CD4-positive, CD25-positive, alpha-beta regulatory T cell (primary cell): Measurements from ENCODE around the gene FBXO38. TPM values are rescaled to one million over a fixed set of nuclear protein-coding genes. Genes with fewer than 3 reads are reported as not detected.

Experiments used
- ATAC-seq, 2 donors: fragments of 150-1000 bp; cut with Tn5 transposase; one replicate each; pipeline ENCODE4 v1.10.0; 2021; ENCODE audit warnings: low read depth in 2 of 2, moderate number of reproducible peaks in 2 of 2, moderate library complexity in 1 of 2
- DNase-seq, 3 donors: peaks; one replicate each; pipeline versions ENCODE4 v3.0.0 to v3.0.0-alpha.2; 2012 to 2022; ENCODE audit warnings: mixed read lengths in 1 of 3
- H3K27ac ChIP-seq: one replicate; pipeline ENCODE4 v1.7.0; 2013; ENCODE audit warnings: mild to moderate bottlenecking, low read length; ENCODE audit not compliant: insufficient read depth, poor library complexity, severe bottlenecking
- H3K27me3 ChIP-seq: one replicate; pipeline ENCODE4 v1.7.0; 2013; ENCODE audit warnings: low read length; ENCODE audit not compliant: control insufficient read depth, insufficient read depth
- H3K36me3 ChIP-seq: one replicate; pipeline ENCODE4 v1.7.0; 2013; ENCODE audit warnings: mild to moderate bottlenecking, low read length, moderate library complexity; ENCODE audit not compliant: control insufficient read depth, insufficient read depth
- H3K4me1 ChIP-seq: 2 replicates; pipeline ENCODE4 v1.7.0; 2013; ENCODE audit warnings: mild to moderate bottlenecking, low read length; ENCODE audit not compliant: insufficient read depth, control insufficient read depth, poor library complexity, severe bottlenecking
- H3K4me3 ChIP-seq: one replicate; pipeline ENCODE4 v1.7.0; 2013; ENCODE audit warnings: low read depth, mild to moderate bottlenecking, low read length, moderate library complexity
- H3K9me3 ChIP-seq, 2 experiments: 1 replicate in 1 of 2; 2 replicates in 1 of 2; pipeline ENCODE4 v1.7.0; 2013; ENCODE audit warnings: low read length in 2 of 2, mild to moderate bottlenecking in 1 of 2, moderate library complexity in 1 of 2; ENCODE audit not compliant: control insufficient read depth in 2 of 2
- H3K27ac Mint-ChIP-seq, 3 donors: one replicate each; pipeline ENCODE4 v1.8.0; 2020 to 2022; ENCODE audit warnings: mild to moderate bottlenecking in 3 of 3, mixed read lengths in 3 of 3, moderate library complexity in 2 of 3
- H3K27me3 Mint-ChIP-seq: one replicate; pipeline ENCODE4 v1.8.0; 2022; ENCODE audit warnings: mild to moderate bottlenecking, mixed read lengths
- H3K36me3 Mint-ChIP-seq: one replicate; pipeline ENCODE4 v1.8.0; 2020; ENCODE audit warnings: mixed read lengths
- H3K4me1 Mint-ChIP-seq, 4 donors: one replicate each; pipeline ENCODE4 v1.8.0; 2020 to 2022; ENCODE audit warnings: mixed read lengths in 4 of 4, mild to moderate bottlenecking in 1 of 4
- H3K4me3 Mint-ChIP-seq, 4 donors: one replicate each; pipeline ENCODE4 v1.8.0; 2020 to 2022; ENCODE audit warnings: mild to moderate bottlenecking in 4 of 4, mixed read lengths in 4 of 4, moderate library complexity in 3 of 4
- H3K9me3 Mint-ChIP-seq, 7 donors: one replicate each; pipeline ENCODE4 v1.8.0; 2020 to 2022; ENCODE audit warnings: mixed read lengths in 7 of 7, mild to moderate bottlenecking in 3 of 7, moderate library complexity in 2 of 7
- polyA plus RNA-seq, 4 donors: library from polyadenylated mRNA; unstranded; fragments of 300-500 nt; fragmentation: Illumina TruSeq; gene quantifications; one replicate each; pipeline ENCODE4 v1.2.3, GENCODE V29; 2021
- total RNA-seq: library from RNA; stranded (reverse); gene quantifications from one replicate; pipeline ENCODE4 v1.2.3, GENCODE V29; 2022

The FBXO38 gene
- total and polyA plus RNA-seq, 5 donors from 2014 or later: 16.0 to 54.6 (median 20.4) TPM

DNA sequence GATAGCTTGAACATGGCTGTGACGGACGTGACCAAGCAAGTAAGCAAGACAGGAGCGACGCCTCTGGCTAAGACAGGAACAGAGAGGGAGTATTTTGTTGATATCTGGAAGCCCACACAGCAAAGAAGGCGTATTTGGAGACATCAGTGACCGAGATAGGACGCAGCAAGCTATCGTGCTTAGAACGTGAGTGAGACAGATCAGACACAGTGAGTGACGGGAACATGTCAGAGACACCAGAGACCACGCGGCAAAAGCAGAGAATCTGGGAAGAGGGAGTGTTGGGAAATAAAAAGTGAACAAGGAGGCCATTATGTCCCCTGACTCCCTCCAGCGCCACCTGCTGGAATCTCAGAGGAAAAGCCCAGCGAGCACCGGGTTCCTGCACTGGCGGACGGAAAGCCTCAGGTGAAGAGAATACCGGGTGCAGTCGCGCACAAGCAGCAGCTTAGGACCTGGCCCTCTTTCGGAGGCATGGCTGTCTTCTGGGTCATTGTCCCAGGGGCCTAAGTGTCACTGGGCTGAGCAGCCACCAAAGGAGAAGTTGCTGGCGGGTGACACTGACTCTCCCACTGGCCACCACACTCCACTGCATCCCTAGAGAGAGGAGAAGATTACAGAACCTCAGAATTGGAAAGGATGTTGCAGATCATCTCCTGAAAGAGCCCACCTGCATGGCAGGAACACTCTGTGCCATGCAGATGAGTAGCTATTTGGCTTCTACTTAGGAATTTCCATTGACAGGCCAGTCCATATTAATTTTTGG, 99.1 kb downstream of the FBXO38 start:
- Mint-ChIP-seq H3K36me3 (no peaks in the 10 kb centered on the region), H3K4me3 (no peak overlapping the region), H3K27ac (peak overlapping the region in 1 of 3 donors; percentile 64), H3K27me3 (peaks cover 16% of the 10 kb centered on the region), H3K4me1 (peaks cover 0 to 4% (median 0%) of the 10 kb centered on the region in 4 donors), H3K9me3 (no peaks in the 10 kb centered on the region)
- ATAC-seq (peak in 1 of 2 donors; percentile 35), DNase-seq (peak; percentile 5 to 53 (median 36))
- no peaks in the 10 kb centered on the region for H3K36me3 ChIP-seq
- H3K4me3 ChIP-seq: no peak overlapping the region
- H3K4me1 ChIP-seq: no peaks in the 10 kb centered on the region
- peaks cover 10% of the 10 kb centered on the region for H3K27me3 ChIP-seq
- no peaks in the 10 kb centered on the region for H3K9me3 ChIP-seq
- no peak overlapping the region for H3K27ac ChIP-seq

DNA sequence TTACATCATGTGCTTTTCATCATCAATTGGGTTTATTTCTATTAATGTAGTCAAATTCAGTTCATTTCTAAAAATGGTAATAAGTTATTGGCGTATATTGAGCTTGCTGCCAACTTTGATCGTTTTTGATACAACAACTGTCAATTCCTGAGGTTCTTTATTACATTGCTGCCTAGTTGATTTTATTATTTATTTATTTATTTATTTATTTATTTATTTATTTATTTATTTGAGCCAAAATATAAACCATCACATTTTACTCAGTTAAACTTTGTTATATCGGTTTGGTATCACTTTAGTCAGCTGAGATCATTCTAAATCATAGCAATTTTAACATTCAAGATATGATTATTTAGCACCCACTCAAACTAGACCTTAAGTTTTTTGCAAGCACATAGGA, 100.0 kb downstream of the FBXO38 start:
- DNase-seq (no peak), ATAC-seq (no peak)
- H3K27me3 Mint-ChIP-seq: peaks cover 16% of the 10 kb centered on the region
- Histone ChIP-seq H3K27ac (no peak overlapping the region), H3K4me3 (no peak overlapping the region), H3K36me3 (no peaks in the 10 kb centered on the region), H3K27me3 (peaks cover 9% of the 10 kb centered on the region), H3K4me1 (no peaks in the 10 kb centered on the region), H3K9me3 (no peaks in the 10 kb centered on the region)
- no peaks in the 10 kb centered on the region for H3K36me3 Mint-ChIP-seq
- no peaks in the 10 kb centered on the region for H3K9me3 Mint-ChIP-seq
- H3K4me3 Mint-ChIP-seq: no peak overlapping the region
- H3K27ac Mint-ChIP-seq: no peak overlapping the region
- H3K4me1 Mint-ChIP-seq: peaks cover 0 to 4% (median 0%) of the 10 kb centered on the region in 4 donors

DNA sequence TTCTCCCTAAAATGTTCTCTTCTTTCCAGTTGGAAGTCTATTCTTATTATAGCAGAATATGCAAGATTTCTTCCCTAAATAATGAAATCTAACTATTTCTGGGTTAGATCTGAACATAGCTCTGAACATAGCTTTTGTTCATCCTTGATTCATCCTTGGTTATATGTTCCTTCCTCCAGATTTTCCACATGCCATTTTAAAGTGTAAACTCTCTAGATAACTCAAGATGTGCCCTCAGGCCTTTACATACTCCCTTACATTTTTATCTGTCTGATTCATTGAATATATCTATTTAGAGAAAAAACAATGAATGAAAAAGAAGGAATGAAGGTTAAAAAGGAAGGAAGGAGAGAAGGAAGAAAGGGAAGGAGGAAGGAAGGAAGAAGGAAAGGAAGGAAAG, 100.9 kb downstream of the FBXO38 start:
- Histone ChIP-seq H3K27ac (no peak overlapping the region), H3K27me3 (peaks cover 7% of the 10 kb centered on the region), H3K4me1 (no peaks in the 10 kb centered on the region), H3K36me3 (no peaks in the 10 kb centered on the region), H3K4me3 (no peak overlapping the region), H3K9me3 (no peaks in the 10 kb centered on the region)
- Mint-ChIP-seq H3K27me3 (peaks cover 16% of the 10 kb centered on the region), H3K4me1 (peaks cover 0 to 4% (median 0%) of the 10 kb centered on the region in 4 donors), H3K4me3 (no peak overlapping the region), H3K27ac (no peak overlapping the region), H3K9me3 (no peaks in the 10 kb centered on the region), H3K36me3 (no peaks in the 10 kb centered on the region)
- DNase-seq: no peak
- no peak for ATAC-seq

DNA sequence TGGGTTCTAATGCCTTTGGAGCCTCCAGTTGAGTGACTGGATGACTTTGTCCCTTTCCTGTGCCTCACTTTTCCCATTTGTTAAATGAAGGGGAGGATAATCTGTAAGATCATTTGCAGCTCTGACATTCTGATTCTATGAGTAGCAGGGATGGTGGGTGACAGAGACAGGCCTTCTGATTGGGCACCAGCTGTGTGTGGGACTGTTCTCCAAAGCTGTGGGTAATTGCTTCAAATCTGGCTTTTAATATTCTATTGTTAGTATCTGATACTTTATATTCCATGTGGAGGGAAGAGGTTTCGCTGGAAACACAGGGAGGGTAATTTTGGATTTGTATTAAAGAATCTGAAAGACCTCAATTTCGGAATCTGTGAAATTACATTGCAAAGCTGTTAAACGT, 102.7 kb downstream of the FBXO38 start:
- Mint-ChIP-seq H3K4me1 (peaks cover 0 to 4% (median 0%) of the 10 kb centered on the region in 4 donors), H3K36me3 (no peaks in the 10 kb centered on the region), H3K4me3 (no peak overlapping the region), H3K27me3 (peaks cover 11% of the 10 kb centered on the region), H3K27ac (no peak overlapping the region), H3K9me3 (no peaks in the 10 kb centered on the region)
- Histone ChIP-seq H3K4me1 (no peaks in the 10 kb centered on the region), H3K36me3 (no peaks in the 10 kb centered on the region), H3K4me3 (no peak overlapping the region), H3K27me3 (peaks cover 8% of the 10 kb centered on the region), H3K27ac (no peak overlapping the region), H3K9me3 (no peaks in the 10 kb centered on the region)
- ATAC-seq: no peak
- DNase-seq: no peak

DNA sequence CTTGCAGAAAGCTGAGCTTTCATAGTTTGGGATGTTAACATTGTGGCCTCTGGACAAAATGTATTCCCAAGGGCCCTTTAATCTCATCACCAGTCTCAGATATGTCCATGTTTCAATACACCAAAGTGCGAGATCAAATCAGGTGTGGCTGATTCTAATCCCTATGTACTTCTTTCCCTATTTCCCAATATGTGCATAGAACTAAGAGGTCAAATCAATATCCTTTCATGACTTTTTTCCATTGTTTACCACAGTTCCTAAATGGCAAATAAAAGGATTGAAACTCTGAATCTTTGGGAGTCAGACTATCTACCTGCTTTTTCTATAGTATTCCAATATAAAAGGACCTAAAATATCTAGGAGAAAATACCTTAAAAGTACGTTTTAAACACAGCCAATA, 105.0 kb downstream of the FBXO38 start:
- DNase-seq (no peak), ATAC-seq (no peak)
- H3K27me3 Mint-ChIP-seq: peaks cover 4% of the 10 kb centered on the region
- no peaks in the 10 kb centered on the region for H3K9me3 Mint-ChIP-seq
- H3K4me3 Mint-ChIP-seq: no peak overlapping the region
- no peaks in the 10 kb centered on the region for H3K9me3 ChIP-seq
- H3K27ac Mint-ChIP-seq: no peak overlapping the region
- H3K4me1 ChIP-seq: no peaks in the 10 kb centered on the region
- H3K4me3 ChIP-seq: no peak overlapping the region
- no peaks in the 10 kb centered on the region for H3K36me3 Mint-ChIP-seq
- H3K27ac ChIP-seq: no peak overlapping the region
- no peaks in the 10 kb centered on the region for H3K4me1 Mint-ChIP-seq
- peaks cover 7% of the 10 kb centered on the region for H3K27me3 ChIP-seq
- no peaks in the 10 kb centered on the region for H3K36me3 ChIP-seq

DNA sequence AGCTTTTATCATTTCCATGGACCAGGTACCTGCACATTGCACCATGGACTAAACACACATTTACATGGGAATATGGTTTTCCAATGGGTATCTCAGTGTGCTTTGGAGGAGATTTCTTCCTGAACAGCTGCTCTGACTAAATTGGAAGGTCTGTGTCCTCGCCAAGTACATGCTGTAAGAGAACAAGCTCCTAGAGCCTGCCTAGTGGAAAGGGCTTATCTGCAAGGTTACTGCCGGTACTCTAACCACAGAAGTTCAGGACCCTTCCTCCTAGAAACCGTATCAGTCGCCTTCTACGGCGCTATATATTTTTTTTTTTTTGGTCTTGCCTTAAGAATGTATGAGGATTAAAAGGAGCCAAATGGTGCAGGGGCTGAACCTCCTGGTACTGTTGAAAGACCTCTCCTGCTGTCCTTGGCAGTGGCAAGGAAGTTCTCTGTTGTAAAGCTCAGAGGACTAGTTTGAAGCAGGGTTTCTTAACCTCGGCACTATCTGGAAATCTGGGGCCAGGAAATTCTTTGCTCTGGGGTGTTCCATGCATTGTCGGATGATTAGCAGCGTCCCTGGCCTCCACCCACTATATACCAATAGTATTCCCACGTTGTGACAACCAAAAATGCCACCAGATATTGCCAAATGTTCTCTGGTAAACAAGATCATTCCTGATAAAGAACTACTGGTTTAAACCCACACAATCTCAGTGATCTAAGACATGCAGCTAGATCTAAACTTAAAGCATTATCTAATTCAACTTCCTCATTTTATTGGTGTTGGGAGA, 107.4 kb downstream of the FBXO38 start:
- Mint-ChIP-seq H3K27me3 (no peaks in the 10 kb centered on the region), H3K4me1 (no peaks in the 10 kb centered on the region), H3K9me3 (no peaks in the 10 kb centered on the region), H3K27ac (no peak overlapping the region), H3K4me3 (no peak overlapping the region), H3K36me3 (no peaks in the 10 kb centered on the region)
- Histone ChIP-seq H3K27me3 (peaks cover 9% of the 10 kb centered on the region), H3K4me1 (no peaks in the 10 kb centered on the region), H3K36me3 (no peaks in the 10 kb centered on the region), H3K4me3 (no peak overlapping the region), H3K27ac (no peak overlapping the region), H3K9me3 (no peaks in the 10 kb centered on the region)
- ATAC-seq (no peak), DNase-seq (no peak)

DNA sequence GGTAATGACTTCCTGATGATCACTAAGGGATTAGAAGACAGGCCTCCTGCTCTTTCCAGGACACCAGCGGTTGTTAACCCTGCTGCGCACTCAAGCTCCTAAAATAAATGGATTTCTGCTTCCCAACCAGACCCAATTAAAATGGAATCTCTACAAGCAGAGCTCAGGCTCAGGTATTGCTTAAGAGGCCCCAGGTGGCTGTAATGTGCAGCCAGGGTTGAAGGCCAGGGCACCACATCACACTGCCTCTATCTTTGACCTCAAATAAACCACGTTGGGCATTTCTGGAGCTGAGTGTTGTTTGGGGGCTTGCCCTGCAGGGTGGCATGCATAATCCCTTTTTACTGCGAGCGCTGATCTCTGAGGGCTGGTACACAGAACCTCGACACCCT, 108.0 kb downstream of the FBXO38 start:
- Mint-ChIP-seq H3K4me1 (no peaks in the 10 kb centered on the region), H3K4me3 (no peak overlapping the region), H3K36me3 (no peaks in the 10 kb centered on the region), H3K9me3 (no peaks in the 10 kb centered on the region), H3K27me3 (no peaks in the 10 kb centered on the region), H3K27ac (no peak overlapping the region)
- DNase-seq: no peak
- ATAC-seq: no peak
- Histone ChIP-seq H3K27ac (no peak overlapping the region), H3K9me3 (no peaks in the 10 kb centered on the region), H3K36me3 (no peaks in the 10 kb centered on the region), H3K27me3 (peaks cover 9% of the 10 kb centered on the region), H3K4me3 (no peak overlapping the region), H3K4me1 (no peaks in the 10 kb centered on the region)
